Measurements from ENCODE around the gene ZNF219. TPM values are rescaled to one million over a fixed set of nuclear protein-coding genes. Genes with fewer than 3 reads are reported as not detected.
"Not testable (repeated sequence)": the region's sequence is repeated elsewhere in the genome, so short reads cannot be mapped to it uniquely, and the experiment has no call there.

ZNF219 gene
- polyA plus RNA-seq, 4 donors, result 19.0 to 44.2 (median 36.0) TPM

- no peak for DNase-seq (ENCODE audit: low read depth in 4 of 4, low spot score in 2 of 4)
Measured at GRCh38 chr14:21049271-21049673, 49.2 kb downstream of the ZNF219 start.

GRCh38 chr14:21048638-21049037 lies 49.8 kb downstream of the ZNF219 start:
- DNase-seq (ENCODE audit: low read depth in 4 of 4, low spot score in 2 of 4), result no peak

GRCh38 chr14:21047378-21047781 lies 51.1 kb downstream of the ZNF219 start:
- no peak for DNase-seq (ENCODE audit: low read depth in 4 of 4, low spot score in 2 of 4)

- no peak for DNase-seq (ENCODE audit: low read depth in 4 of 4, low spot score in 2 of 4)
Measured at GRCh38 chr14:21043974-21044618, 54.4 kb downstream of the ZNF219 start.

GRCh38 chr14:21043387-21043973 lies 55.0 kb downstream of the ZNF219 start:
- no peak for DNase-seq (ENCODE audit: low read depth in 4 of 4, low spot score in 2 of 4)

- no peak for DNase-seq (ENCODE audit: low read depth in 4 of 4, low spot score in 2 of 4)
Measured at GRCh38 chr14:21042918-21043317, 55.5 kb downstream of the ZNF219 start.

GRCh38 chr14:21041676-21042433 lies 56.6 kb downstream of the ZNF219 start, which contains the start of gene RNASE7:
Gene RNASE7 (plus strand): TSS chr14:21042362. CDS start chr14:21042993, 631 bp downstream.
- no peak for DNase-seq (ENCODE audit: low read depth in 4 of 4, low spot score in 2 of 4)

- not testable (repeated sequence) for DNase-seq (ENCODE audit: low read depth in 4 of 4, low spot score in 2 of 4)
Measured at GRCh38 chr14:21040941-21041340, 57.5 kb downstream of the ZNF219 start.

GRCh38 chr14:21040370-21040925 lies 58.0 kb downstream of the ZNF219 start:
- no peak for DNase-seq (ENCODE audit: low read depth in 4 of 4, low spot score in 2 of 4)

Other genes starting within 250 kb of the ZNF219 start
- gene RNASE3, start 207.3 kb downstream of the ZNF219 start, polyA plus RNA-seq (ENCODE audit: insufficient read length in 4 of 4), result under 1 TPM in 3 of 4 donors, not detected in 1; 0.42 to 0.79 (median 0.66) TPM
- 1 to 10 TPM in 2 of 4 donors, under 1 TPM in 2; 0.41 to 2.4 (median 1.1) TPM for gene RNASE2, start 143.2 kb downstream of the ZNF219 start, polyA plus RNA-seq (ENCODE audit: insufficient read length in 4 of 4)
- gene METTL17, start 108.7 kb downstream of the ZNF219 start, polyA plus RNA-seq (ENCODE audit: insufficient read length in 4 of 4), result 100 to 1,000 TPM in 2 of 4 donors, 10 to 100 TPM in 2; 69.4 to 132 (median 96.9) TPM
- gene SLC39A2, start 99.4 kb downstream of the ZNF219 start, polyA plus RNA-seq (ENCODE audit: insufficient read length in 4 of 4), result 1 to 10 TPM; 1.2 to 2.0 (median 1.8) TPM
- gene NDRG2, start 73.6 kb downstream of the ZNF219 start, polyA plus RNA-seq (ENCODE audit: insufficient read length in 4 of 4), result 100 to 1,000 TPM; 154 to 172 (median 164) TPM
- 1 to 10 TPM; 2.6 to 4.0 (median 3.5) TPM for gene TPPP2, start 68.4 kb downstream of the ZNF219 start, polyA plus RNA-seq (ENCODE audit: insufficient read length in 4 of 4)
- 1 to 10 TPM in 1 of 4 donors, under 1 TPM in 3; 0.17 to 1.1 (median 0.56) TPM for gene RNASE13, start 63.8 kb downstream of the ZNF219 start, polyA plus RNA-seq (ENCODE audit: insufficient read length in 4 of 4)
- 1 to 10 TPM in 1 of 4 donors, under 1 TPM in 3; 0.46 to 1.2 (median 0.89) TPM for gene RNASE7, start 56.3 kb downstream of the ZNF219 start, polyA plus RNA-seq (ENCODE audit: insufficient read length in 4 of 4)
- not detected for gene RNASE8, start 40.8 kb downstream of the ZNF219 start, polyA plus RNA-seq (ENCODE audit: insufficient read length in 4 of 4)
- gene ARHGEF40, start 28.4 kb downstream of the ZNF219 start, polyA plus RNA-seq (ENCODE audit: insufficient read length in 4 of 4), result 100 to 1,000 TPM in 1 of 4 donors, 10 to 100 TPM in 3; 69.0 to 102 (median 79.0) TPM
- gene TMEM253, start 2.4 kb upstream of the ZNF219 start, polyA plus RNA-seq (ENCODE audit: insufficient read length in 4 of 4), result 1 to 10 TPM in 3 of 4 donors, under 1 TPM in 1; 0.47 to 1.7 (median 1.0) TPM
- under 1 TPM in 3 of 4 donors, not detected in 1; 0.03 to 0.09 (median 0.03) TPM for gene OR5AU1, start 57.4 kb upstream of the ZNF219 start, polyA plus RNA-seq (ENCODE audit: insufficient read length in 4 of 4)
- gene HNRNPC, start 170.8 kb upstream of the ZNF219 start, polyA plus RNA-seq (ENCODE audit: insufficient read length in 4 of 4), result 1,000 to 10,000 TPM in 1 of 4 donors, 100 to 1,000 TPM in 3; 878 to 1,023 (median 885) TPM
- gene RPGRIP1, start 181.4 kb upstream of the ZNF219 start, polyA plus RNA-seq (ENCODE audit: insufficient read length in 4 of 4), result under 1 TPM; 0.37 to 0.81 (median 0.61) TPM